WTC11 (cell line): Measurements from ENCODE around the gene DGLUCY. TPM values are rescaled to one million over a fixed set of nuclear protein-coding genes. Genes with fewer than 3 reads are reported as not detected.

Experiments
- ATAC-seq: fragments of 200-7000 bp; cut with Tn5 transposase; 2 replicates; pipeline ENCODE4 v1.10.0; 2021; ENCODE audit warnings: mild to moderate bottlenecking, moderate library complexity
- CTCF ChIA-PET: fragments of 300-600 bp; sonication (Branson Sonifier 250); formaldehyde crosslinking; loops from one replicate; lab custom pipeline; 2021; ENCODE audit warnings: antibody characterized with exemption; lab: Charles Lee
- POLR2A ChIA-PET: fragments of 350-600 bp; sonication (Branson Sonifier 250); formaldehyde crosslinking; loops from one replicate; lab custom pipeline; 2021; ENCODE audit warnings: antibody characterized with exemption; lab: Charles Lee
- DNase-seq: peaks from one replicate; pipeline ENCODE4 v3.0.0; 2021; ENCODE audit warnings: low spot score
- H3K27ac Mint-ChIP-seq: 2 replicates; pipeline ENCODE4 v1.8.0; 2021; ENCODE audit warnings: mixed read lengths
- H3K27me3 Mint-ChIP-seq: 2 replicates; pipeline ENCODE4 v1.8.0; 2021; ENCODE audit warnings: low read depth, mild to moderate bottlenecking, moderate library complexity, mixed read lengths
- H3K36me3 Mint-ChIP-seq: 2 replicates; pipeline ENCODE4 v1.8.0; 2021; ENCODE audit warnings: mixed read lengths
- H3K4me1 Mint-ChIP-seq: 2 replicates; pipeline ENCODE4 v1.8.0; 2022; ENCODE audit warnings: mixed read lengths
- H3K4me3 Mint-ChIP-seq: 2 replicates; pipeline ENCODE4 v1.8.0; 2021; ENCODE audit warnings: mild to moderate bottlenecking, moderate library complexity, mixed read lengths
- H3K9me3 Mint-ChIP-seq: 2 replicates; pipeline ENCODE4 v1.8.0; 2021; ENCODE audit warnings: mixed read lengths
- CBFB ChIP-seq: sonication (generic); formaldehyde crosslinking; IDR thresholded peaks from 2 replicates; pipeline ENCODE4 v1.8.1; 2022; ENCODE audit warnings: mild to moderate bottlenecking, low read depth, missing genetic modification reagents
- ELF4 ChIP-seq: sonication (generic); formaldehyde crosslinking; IDR thresholded peaks from 2 replicates; pipeline ENCODE4 v1.8.1; 2022; ENCODE audit warnings: low read depth, mild to moderate bottlenecking, moderate library complexity, missing genetic modification reagents
- ETV6 ChIP-seq: sonication (generic); formaldehyde crosslinking; IDR thresholded peaks from 2 replicates; pipeline ENCODE4 v1.8.1; 2022; ENCODE audit warnings: mild to moderate bottlenecking, missing genetic modification reagents
- NFATC4 ChIP-seq: fragments of 250-450 bp; sonication (Bioruptor Pico); IDR thresholded peaks from 2 replicates; pipeline ENCODE4 v1.9.0; 2021; ENCODE audit warnings: mild to moderate bottlenecking
- RORB ChIP-seq: fragments of 250-450 bp; sonication (Bioruptor Pico); IDR thresholded peaks from 2 replicates; pipeline ENCODE4 v1.9.0; 2021; ENCODE audit warnings: mild to moderate bottlenecking
- ZNF396 ChIP-seq: fragments of 250-450 bp; sonication (Bioruptor Pico); IDR thresholded peaks from 2 replicates; pipeline ENCODE4 v1.8.0; 2021; ENCODE audit warnings: mild to moderate bottlenecking, moderate library complexity, borderline replicate concordance
- ZNF423 ChIP-seq: fragments of 250-450 bp; sonication (Bioruptor Pico); IDR thresholded peaks from 2 replicates; pipeline ENCODE4 v2.1.2; 2022; ENCODE audit warnings: mild to moderate bottlenecking, moderate library complexity
- total RNA-seq: library from RNA; stranded (reverse); gene quantifications from 3 replicates; pipeline ENCODE4 v1.2.3, GENCODE V29; 2021
- TF ChIP-seq, protein P1 (sequence below): sonication (generic); formaldehyde crosslinking; IDR thresholded peaks from 2 replicates; pipeline ENCODE4 v1.8.1; 2023; ENCODE audit warnings: mild to moderate bottlenecking, missing genetic modification reagents, moderate library complexity
- TF ChIP-seq, protein P2 (sequence below): sonication (generic); formaldehyde crosslinking; IDR thresholded peaks from 2 replicates; pipeline ENCODE4 v1.8.0; 2023; ENCODE audit warnings: mild to moderate bottlenecking, missing genetic modification reagents
- TF ChIP-seq, protein P3 (sequence below): sonication (generic); formaldehyde crosslinking; conservative IDR thresholded peaks from 2 replicates; pipeline ENCODE4 v1.8.1; 2022; ENCODE audit warnings: mild to moderate bottlenecking, missing genetic modification reagents
- TF ChIP-seq, protein P4 (sequence below): sonication (generic); formaldehyde crosslinking; IDR thresholded peaks from 2 replicates; pipeline ENCODE4 v1.8.1; 2023; ENCODE audit warnings: mild to moderate bottlenecking, missing genetic modification reagents
- TF ChIP-seq, protein P5 (sequence below): sonication (generic); formaldehyde crosslinking; IDR thresholded peaks from 2 replicates; pipeline ENCODE4 v1.8.1; 2023; ENCODE audit warnings: mild to moderate bottlenecking, moderate library complexity, missing genetic modification reagents
- TF ChIP-seq, protein P6 (sequence below): sonication (generic); formaldehyde crosslinking; IDR thresholded peaks from 2 replicates; pipeline ENCODE4 v1.8.1; 2023; ENCODE audit warnings: mild to moderate bottlenecking, missing genetic modification reagents
- TF ChIP-seq, protein P7 (sequence below): sonication (generic); formaldehyde crosslinking; IDR thresholded peaks from 2 replicates; pipeline ENCODE4 v1.8.1; 2023; ENCODE audit warnings: mild to moderate bottlenecking, missing genetic modification reagents, borderline replicate concordance

DGLUCY gene
- total RNA-seq, 1 experiment from 2014 or later: 35.4 TPM

DNA sequence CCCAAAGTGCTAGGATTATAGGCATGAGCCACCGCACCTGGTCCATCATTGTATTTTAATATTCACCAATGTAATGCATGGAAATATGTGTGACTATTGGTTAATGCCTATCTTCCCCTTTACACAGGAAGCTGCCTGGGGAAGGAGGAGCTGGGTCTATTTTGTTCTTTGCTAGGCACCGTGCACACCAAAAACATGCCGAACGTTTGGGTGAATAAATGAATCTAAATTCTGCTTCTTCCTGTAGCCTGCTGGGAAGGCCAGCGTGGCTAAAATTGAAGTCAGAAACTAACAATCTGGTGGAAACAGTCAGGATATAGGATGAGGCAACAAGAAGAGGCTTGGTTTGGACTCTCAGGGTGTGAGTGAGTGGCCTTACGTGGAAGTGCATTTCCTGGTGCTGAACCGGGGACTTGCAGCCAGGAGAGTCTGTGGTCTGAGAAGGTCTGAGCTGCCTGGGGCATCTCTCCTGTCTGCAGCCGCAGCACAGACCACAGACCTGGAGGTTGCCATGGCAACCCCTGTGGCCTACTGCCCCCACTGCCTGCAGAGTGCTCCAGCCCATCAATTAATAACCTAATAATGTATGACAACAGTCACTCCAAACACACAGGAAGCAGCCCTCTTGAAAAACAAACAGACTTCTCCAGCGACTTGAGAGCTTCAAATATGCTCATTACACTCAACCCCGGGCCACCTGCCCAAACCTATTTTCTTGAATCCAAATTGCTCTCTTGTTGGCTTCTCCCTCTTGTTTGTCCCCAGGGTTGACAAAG is 136.2 kb downstream of the DGLUCY start (continued):
- TF ChIP-seq, protein P1, sequence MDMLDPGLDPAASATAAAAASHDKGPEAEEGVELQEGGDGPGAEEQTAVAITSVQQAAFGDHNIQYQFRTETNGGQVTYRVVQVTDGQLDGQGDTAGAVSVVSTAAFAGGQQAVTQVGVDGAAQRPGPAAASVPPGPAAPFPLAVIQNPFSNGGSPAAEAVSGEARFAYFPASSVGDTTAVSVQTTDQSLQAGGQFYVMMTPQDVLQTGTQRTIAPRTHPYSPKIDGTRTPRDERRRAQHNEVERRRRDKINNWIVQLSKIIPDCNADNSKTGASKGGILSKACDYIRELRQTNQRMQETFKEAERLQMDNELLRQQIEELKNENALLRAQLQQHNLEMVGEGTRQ (CRISPR knock-in tag): no peak
- TF ChIP-seq ELF4 (CRISPR knock-in tag) (no peak), ZNF423 (CRISPR knock-in tag) (no peak), ZNF396 (no peak), RORB (CRISPR knock-in tag) (no peak)
- TF ChIP-seq, protein P2, sequence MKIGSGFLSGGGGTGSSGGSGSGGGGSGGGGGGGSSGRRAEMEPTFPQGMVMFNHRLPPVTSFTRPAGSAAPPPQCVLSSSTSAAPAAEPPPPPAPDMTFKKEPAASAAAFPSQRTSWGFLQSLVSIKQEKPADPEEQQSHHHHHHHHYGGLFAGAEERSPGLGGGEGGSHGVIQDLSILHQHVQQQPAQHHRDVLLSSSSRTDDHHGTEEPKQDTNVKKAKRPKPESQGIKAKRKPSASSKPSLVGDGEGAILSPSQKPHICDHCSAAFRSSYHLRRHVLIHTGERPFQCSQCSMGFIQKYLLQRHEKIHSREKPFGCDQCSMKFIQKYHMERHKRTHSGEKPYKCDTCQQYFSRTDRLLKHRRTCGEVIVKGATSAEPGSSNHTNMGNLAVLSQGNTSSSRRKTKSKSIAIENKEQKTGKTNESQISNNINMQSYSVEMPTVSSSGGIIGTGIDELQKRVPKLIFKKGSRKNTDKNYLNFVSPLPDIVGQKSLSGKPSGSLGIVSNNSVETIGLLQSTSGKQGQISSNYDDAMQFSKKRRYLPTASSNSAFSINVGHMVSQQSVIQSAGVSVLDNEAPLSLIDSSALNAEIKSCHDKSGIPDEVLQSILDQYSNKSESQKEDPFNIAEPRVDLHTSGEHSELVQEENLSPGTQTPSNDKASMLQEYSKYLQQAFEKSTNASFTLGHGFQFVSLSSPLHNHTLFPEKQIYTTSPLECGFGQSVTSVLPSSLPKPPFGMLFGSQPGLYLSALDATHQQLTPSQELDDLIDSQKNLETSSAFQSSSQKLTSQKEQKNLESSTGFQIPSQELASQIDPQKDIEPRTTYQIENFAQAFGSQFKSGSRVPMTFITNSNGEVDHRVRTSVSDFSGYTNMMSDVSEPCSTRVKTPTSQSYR (CRISPR knock-in tag): no peak

DNA sequence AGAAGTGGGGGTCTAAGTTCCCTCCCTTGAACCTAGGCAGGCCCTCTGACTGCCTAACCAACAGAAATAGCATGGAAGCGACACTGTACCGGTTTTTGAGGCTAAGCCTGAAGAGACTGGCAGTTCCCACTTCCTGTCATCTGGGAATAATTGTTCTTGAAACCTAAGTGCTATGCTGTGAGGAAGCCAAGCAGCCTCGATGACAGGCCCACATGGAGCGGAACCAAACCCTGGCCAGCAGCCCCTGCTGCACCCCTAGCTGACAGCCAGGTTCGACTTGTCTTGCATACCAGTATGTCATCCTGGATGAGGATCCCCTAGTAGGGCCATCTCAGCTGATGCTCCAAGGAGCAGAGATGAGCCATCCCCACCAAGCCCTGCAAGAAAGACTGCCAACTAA is 137.0 kb downstream of the DGLUCY start:
- Mint-ChIP-seq H3K4me3 (no peak overlapping the region), H3K9me3 (peaks cover 5% of the 10 kb centered on the region), H3K27me3 (peaks cover 33% of the 10 kb centered on the region)
- ATAC-seq (no peak), DNase-seq (no peak)
- ChIA-PET CTCF (interaction anchor here (0.6 to 1.9 kb wide), 5 partner anchors 13 to 78 kb away, joined by 3 to 8 read pairs (median 6); no protein-coding TSS in a partner anchor), POLR2A (no interaction called here)
- TF ChIP-seq, protein P3, sequence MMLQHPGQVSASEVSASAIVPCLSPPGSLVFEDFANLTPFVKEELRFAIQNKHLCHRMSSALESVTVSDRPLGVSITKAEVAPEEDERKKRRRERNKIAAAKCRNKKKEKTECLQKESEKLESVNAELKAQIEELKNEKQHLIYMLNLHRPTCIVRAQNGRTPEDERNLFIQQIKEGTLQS (CRISPR knock-in tag): no peak
- TF ChIP-seq, protein P4, sequence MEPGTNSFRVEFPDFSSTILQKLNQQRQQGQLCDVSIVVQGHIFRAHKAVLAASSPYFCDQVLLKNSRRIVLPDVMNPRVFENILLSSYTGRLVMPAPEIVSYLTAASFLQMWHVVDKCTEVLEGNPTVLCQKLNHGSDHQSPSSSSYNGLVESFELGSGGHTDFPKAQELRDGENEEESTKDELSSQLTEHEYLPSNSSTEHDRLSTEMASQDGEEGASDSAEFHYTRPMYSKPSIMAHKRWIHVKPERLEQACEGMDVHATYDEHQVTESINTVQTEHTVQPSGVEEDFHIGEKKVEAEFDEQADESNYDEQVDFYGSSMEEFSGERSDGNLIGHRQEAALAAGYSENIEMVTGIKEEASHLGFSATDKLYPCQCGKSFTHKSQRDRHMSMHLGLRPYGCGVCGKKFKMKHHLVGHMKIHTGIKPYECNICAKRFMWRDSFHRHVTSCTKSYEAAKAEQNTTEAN: no peak
- TF ChIP-seq ETV6 (CRISPR knock-in tag): no peak
- TF ChIP-seq, all 79 proteins: peak for 0
- H3K4me1 Mint-ChIP-seq: peaks cover 14% of the 10 kb centered on the region
- H3K27ac Mint-ChIP-seq: no peak overlapping the region
- no peaks in the 10 kb centered on the region for H3K36me3 Mint-ChIP-seq

DNA sequence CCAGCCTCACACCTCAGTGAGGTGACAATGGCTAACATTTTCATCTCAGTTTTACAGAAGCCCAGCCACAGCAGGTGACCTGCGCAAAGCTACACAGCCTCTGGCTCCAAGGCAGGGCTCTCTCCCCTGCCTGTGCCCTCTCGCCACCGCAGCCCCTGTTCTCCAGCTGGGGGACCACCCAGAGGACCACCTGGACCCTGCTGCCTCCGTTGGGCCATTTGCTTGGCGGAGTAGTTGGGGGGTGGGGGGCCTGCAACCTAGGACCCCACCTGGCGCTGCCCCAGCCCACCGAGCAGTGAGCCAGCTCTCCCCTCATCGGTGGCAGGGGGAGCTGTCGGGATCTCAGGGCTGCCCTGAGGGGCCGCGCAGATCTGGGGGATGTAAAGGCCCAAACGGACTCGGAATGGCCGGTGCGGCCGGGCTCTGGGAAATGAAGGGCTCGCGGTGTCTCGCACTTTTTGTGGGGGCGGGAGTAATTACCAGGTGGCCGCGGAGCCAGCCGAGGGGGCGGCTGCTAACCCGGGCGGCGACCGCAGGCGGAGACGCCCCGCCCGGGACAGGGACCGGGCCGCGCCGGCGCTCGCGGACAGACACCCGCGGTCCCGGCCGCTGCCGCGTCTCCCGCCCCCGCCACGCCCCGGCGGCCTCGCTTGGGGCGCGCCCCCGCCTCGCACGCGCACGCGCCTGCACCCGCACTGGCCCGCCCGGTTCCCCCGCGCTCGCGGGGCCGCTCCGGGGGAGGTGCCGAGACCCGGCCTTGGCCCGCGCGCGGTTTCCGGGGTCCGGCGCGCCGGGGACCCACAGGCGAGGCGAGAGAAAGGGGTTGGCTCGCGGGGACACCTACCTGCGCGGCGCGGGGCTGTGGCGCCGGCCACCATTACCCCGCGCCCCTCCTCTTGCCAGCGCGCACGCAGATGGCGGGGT is 139.3 kb downstream of the DGLUCY start:
- ATAC-seq: peak; percentile 77
- ChIA-PET CTCF (interaction anchor here (0.6 to 2.0 kb wide), 16 partner anchors 9 to 495 kb away, joined by 3 to 14 read pairs (median 4); partner anchors contain the start of gene GPR68), POLR2A (no interaction called here)
- Mint-ChIP-seq H3K4me3 (peak overlapping the region; percentile 71), H3K36me3 (no peaks in the 10 kb centered on the region), H3K4me1 (peaks cover 21% of the 10 kb centered on the region), H3K27me3 (peaks cover 33% of the 10 kb centered on the region), H3K9me3 (no peaks in the 10 kb centered on the region), H3K27ac (no peak overlapping the region)
- TF ChIP-seq NFATC4 (CRISPR knock-in tag): no peak
- TF ChIP-seq, protein P5, sequence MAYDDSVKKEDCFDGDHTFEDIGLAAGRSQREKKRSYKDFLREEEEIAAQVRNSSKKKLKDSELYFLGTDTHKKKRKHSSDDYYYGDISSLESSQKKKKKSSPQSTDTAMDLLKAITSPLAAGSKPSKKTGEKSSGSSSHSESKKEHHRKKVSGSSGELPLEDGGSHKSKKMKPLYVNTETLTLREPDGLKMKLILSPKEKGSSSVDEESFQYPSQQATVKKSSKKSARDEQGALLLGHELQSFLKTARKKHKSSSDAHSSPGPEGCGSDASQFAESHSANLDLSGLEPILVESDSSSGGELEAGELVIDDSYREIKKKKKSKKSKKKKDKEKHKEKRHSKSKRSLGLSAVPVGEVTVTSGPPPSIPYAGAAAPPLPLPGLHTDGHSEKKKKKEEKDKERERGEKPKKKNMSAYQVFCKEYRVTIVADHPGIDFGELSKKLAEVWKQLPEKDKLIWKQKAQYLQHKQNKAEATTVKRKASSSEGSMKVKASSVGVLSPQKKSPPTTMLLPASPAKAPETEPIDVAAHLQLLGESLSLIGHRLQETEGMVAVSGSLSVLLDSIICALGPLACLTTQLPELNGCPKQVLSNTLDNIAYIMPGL (CRISPR knock-in tag): peak; percentile 65; the same call in 1 of the 2 replicates
- TF ChIP-seq, protein P6, sequence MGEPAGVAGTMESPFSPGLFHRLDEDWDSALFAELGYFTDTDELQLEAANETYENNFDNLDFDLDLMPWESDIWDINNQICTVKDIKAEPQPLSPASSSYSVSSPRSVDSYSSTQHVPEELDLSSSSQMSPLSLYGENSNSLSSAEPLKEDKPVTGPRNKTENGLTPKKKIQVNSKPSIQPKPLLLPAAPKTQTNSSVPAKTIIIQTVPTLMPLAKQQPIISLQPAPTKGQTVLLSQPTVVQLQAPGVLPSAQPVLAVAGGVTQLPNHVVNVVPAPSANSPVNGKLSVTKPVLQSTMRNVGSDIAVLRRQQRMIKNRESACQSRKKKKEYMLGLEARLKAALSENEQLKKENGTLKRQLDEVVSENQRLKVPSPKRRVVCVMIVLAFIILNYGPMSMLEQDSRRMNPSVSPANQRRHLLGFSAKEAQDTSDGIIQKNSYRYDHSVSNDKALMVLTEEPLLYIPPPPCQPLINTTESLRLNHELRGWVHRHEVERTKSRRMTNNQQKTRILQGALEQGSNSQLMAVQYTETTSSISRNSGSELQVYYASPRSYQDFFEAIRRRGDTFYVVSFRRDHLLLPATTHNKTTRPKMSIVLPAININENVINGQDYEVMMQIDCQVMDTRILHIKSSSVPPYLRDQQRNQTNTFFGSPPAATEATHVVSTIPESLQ (CRISPR knock-in tag): no peak
- 0 out of 2 replicates have a peak, but pooled peaks have one; percentile 28 for TF ChIP-seq CBFB (CRISPR knock-in tag)
- TF ChIP-seq, protein P7, sequence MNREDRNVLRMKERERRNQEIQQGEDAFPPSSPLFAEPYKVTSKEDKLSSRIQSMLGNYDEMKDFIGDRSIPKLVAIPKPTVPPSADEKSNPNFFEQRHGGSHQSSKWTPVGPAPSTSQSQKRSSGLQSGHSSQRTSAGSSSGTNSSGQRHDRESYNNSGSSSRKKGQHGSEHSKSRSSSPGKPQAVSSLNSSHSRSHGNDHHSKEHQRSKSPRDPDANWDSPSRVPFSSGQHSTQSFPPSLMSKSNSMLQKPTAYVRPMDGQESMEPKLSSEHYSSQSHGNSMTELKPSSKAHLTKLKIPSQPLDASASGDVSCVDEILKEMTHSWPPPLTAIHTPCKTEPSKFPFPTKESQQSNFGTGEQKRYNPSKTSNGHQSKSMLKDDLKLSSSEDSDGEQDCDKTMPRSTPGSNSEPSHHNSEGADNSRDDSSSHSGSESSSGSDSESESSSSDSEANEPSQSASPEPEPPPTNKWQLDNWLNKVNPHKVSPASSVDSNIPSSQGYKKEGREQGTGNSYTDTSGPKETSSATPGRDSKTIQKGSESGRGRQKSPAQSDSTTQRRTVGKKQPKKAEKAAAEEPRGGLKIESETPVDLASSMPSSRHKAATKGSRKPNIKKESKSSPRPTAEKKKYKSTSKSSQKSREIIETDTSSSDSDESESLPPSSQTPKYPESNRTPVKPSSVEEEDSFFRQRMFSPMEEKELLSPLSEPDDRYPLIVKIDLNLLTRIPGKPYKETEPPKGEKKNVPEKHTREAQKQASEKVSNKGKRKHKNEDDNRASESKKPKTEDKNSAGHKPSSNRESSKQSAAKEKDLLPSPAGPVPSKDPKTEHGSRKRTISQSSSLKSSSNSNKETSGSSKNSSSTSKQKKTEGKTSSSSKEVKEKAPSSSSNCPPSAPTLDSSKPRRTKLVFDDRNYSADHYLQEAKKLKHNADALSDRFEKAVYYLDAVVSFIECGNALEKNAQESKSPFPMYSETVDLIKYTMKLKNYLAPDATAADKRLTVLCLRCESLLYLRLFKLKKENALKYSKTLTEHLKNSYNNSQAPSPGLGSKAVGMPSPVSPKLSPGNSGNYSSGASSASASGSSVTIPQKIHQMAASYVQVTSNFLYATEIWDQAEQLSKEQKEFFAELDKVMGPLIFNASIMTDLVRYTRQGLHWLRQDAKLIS (CRISPR knock-in tag): no peak
- peak; percentile 72 for DNase-seq
